ENCODE measurements around the gene ACAA1. TPM values are rescaled to one million over a fixed set of nuclear protein-coding genes. Genes with fewer than 3 reads are reported as not detected.

The ACAA1 gene
- total and polyA plus RNA-seq, 5 donors = 80.8 to 98.8 (median 93.7) TPM

DNA sequence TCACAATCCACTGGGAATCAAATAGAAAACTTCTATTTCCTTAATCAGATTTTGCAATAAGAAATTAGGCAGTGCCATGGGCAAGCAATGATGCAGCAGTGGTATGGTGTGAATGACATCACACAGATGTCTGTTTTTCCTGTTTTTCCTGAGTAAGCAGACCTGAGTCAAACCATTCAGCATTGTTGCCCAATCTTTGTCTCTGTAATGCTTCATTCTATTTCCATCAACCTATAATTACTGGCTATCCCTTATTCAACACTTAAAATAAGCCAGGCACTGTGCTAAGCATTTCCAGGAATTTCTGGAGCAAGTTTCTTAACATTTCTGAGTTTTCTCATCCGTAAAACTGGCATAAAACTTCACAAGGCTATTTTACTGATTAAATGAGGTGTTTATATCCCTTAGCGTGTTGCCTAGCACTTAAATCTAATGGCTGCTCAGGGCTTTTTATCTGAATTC lies 17.1 kb upstream of the ACAA1 start:
- Histone ChIP-seq H3K4me3 (ENCODE audit: low read length) (no peak overlapping the region), H3K27ac (ENCODE audit: low read length) (no peak overlapping the region), H3K27me3 (ENCODE audit: control insufficient read depth, insufficient read depth) (no peaks in the 10 kb centered on the region), H3K9me3 (ENCODE audit: control insufficient read depth, low read length) (no peaks in the 10 kb centered on the region), H3K4me1 (ENCODE audit: control insufficient read depth, insufficient read depth, low read length) (no peaks in the 10 kb centered on the region)
- WGBS = 83% methylated on average over 2 of the region's 2 CpGs
- intact Hi-C loops (cut with DNase I) = no loop called here
- ATAC-seq (peak in 1 of 2 donors; percentile 37), DNase-seq (no peak)

DNA sequence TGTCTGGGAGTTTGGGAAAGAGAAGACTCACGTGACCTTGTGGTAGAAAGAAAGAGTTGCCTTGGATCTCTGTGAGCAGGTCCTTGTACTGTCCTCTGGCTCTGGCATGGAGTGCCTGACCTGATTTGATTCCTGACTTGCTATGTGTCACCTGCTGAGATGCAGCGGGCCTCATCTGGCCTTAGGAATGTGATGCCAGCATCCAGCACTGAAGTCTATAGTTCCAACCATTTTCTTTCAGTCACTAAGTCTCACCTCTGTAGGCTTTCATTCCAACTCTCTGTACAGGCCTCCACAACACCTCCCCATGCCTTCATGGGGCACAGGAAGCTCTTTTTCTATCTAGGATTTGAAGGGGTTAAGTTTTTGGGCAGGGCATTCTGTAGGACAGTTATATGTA lies 16.3 kb upstream of the ACAA1 start:
- H3K27me3 ChIP-seq (ENCODE audit: control insufficient read depth, insufficient read depth) = no peaks in the 10 kb centered on the region
- no peaks in the 10 kb centered on the region for H3K4me1 ChIP-seq (ENCODE audit: control insufficient read depth, insufficient read depth, low read length)
- ATAC-seq (no peak), DNase-seq (no peak)
- no peaks in the 10 kb centered on the region for H3K9me3 ChIP-seq (ENCODE audit: control insufficient read depth, low read length)
- no peak overlapping the region for H3K27ac ChIP-seq (ENCODE audit: low read length)
- WGBS = 96% methylated on average over 2 of the region's 2 CpGs
- H3K4me3 ChIP-seq (ENCODE audit: low read length) = no peak overlapping the region
- intact Hi-C loops (cut with DNase I) = no loop called here

DNA sequence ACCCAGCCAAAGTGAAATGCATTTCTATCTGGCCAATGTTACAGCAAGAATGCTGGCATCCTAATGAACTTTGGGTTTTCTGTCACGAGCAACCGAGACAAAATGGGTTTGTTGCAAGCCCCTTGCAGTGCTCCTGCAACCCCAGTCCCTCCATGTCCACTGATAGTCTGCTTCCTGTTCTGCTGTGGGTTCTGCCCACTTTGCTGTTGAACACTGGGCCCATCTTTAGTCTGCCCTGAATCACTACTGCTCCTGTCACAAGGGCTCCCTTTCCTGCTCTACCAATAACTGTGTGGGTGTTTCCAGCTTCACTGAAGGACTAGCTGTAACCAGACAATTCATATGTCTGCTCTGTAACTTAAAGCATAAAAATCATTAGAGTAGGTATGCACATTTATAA lies 15.7 kb upstream of the ACAA1 start:
- no peaks in the 10 kb centered on the region for H3K4me1 ChIP-seq (ENCODE audit: control insufficient read depth, insufficient read depth, low read length)
- no peaks in the 10 kb centered on the region for H3K27me3 ChIP-seq (ENCODE audit: control insufficient read depth, insufficient read depth)
- H3K4me3 ChIP-seq (ENCODE audit: low read length) = no peak overlapping the region
- no peak overlapping the region for H3K27ac ChIP-seq (ENCODE audit: low read length)
- intact Hi-C loops (cut with DNase I) = no loop called here
- no peak for DNase-seq
- no peaks in the 10 kb centered on the region for H3K9me3 ChIP-seq (ENCODE audit: control insufficient read depth, low read length)
- no peak for ATAC-seq
- 93% methylated on average over 2 of the region's 2 CpGs for WGBS

DNA sequence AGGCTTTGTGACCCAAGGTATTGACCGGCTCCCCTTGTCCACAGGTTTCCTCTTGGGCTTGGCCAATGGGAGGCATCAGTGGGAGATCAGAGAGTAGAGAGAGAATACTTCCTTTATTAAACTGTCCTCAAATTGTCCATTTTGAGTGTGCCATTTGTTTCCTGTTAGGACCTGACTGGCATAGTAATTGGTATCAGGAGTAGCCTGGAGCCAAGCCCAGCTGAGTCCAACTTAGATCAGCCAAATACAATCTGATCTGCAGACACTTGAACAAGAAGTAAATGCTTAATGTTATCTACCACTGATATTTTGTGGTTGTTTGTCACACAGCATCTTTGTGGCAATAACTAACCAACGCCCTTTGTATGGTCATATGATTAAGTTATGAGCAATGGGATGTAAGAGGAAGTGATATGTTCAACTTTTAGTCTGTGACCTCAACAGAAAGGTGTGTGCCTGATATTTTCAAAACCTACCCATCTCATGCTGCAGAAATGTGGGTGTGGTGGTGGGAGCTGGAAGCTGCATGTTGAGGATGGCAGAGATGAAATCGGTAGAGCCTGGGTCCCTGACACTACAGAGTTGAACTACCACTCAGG lies 14.8 kb upstream of the ACAA1 start:
- Histone ChIP-seq H3K4me3 (ENCODE audit: low read length) (no peak overlapping the region), H3K9me3 (ENCODE audit: control insufficient read depth, low read length) (no peaks in the 10 kb centered on the region), H3K27me3 (ENCODE audit: control insufficient read depth, insufficient read depth) (no peaks in the 10 kb centered on the region), H3K4me1 (ENCODE audit: control insufficient read depth, insufficient read depth, low read length) (no peaks in the 10 kb centered on the region), H3K27ac (ENCODE audit: low read length) (no peak overlapping the region)
- 90% methylated on average over 3 of the region's 3 CpGs for WGBS
- DNase-seq = no peak
- no peak for ATAC-seq
- intact Hi-C loops (cut with DNase I) = no loop called here

DNA sequence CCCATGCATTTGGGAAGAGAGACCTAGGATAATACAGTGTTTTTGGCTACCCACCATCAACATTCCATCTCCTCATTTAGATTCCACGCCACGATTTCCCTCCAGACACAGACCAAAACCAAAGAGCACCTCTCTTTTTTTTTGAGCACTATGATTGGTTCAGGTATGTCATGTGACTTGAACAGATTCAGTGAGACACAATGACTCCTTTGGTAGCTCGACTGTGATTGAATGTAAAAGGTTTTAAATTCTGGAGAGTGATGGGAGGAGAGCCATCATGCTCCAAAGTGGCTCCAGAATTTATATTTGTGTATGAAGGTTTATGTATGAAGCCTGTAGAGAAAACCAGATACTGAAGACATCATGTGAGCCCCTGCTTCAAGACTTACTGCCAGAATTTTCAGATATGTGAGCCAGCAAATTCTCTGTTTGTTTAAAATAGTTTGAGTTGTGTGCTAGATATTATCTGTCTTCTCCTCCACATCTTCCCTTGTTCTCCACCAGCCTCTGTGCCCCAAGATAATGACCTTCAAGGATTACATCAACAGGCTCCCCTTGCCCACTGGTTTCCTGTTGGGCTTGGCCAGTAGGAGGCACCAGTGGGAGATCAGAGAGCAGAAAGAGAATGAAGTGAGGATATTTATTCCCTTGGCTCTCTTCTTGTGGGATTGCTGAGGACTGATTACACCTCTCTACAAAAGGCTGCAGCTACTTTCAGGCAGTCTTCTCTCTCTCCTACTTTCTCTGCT lies 14.0 kb upstream of the ACAA1 start:
- Histone ChIP-seq H3K4me1 (ENCODE audit: control insufficient read depth, insufficient read depth, low read length) (no peaks in the 10 kb centered on the region), H3K9me3 (ENCODE audit: control insufficient read depth, low read length) (no peaks in the 10 kb centered on the region), H3K4me3 (ENCODE audit: low read length) (no peak overlapping the region), H3K27ac (ENCODE audit: low read length) (no peak overlapping the region), H3K27me3 (ENCODE audit: control insufficient read depth, insufficient read depth) (no peaks in the 10 kb centered on the region)
- DNase-seq (no peak), ATAC-seq (no peak)
- intact Hi-C loops (cut with DNase I) = no loop called here
- 79% methylated on average over 3 of the region's 3 CpGs for WGBS

DNA sequence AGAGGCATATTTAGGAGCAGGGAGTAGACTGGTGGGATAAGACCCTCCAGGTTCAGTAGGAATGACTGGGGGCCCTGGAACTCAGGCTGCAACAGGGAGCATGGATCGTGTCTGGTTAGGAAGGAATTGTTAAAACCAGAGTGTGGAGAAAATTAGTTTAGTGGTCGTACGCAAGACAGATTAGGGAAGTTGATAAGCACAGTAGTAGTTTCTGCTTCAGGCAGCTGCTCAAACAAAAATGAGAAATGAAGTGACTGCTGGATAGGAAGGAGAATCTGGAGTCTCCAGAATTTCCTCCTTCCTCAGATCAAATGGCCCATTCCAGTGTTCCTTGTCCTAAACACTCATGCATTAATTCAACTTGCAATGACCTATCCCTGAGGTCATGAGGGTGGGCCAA lies 12.8 kb upstream of the ACAA1 start:
- intact Hi-C loops (cut with DNase I) = no loop called here
- Histone ChIP-seq H3K27me3 (ENCODE audit: control insufficient read depth, insufficient read depth) (no peaks in the 10 kb centered on the region), H3K27ac (ENCODE audit: low read length) (no peak overlapping the region), H3K9me3 (ENCODE audit: control insufficient read depth, low read length) (no peaks in the 10 kb centered on the region), H3K4me1 (ENCODE audit: control insufficient read depth, insufficient read depth, low read length) (no peaks in the 10 kb centered on the region), H3K4me3 (ENCODE audit: low read length) (no peak overlapping the region)
- 51% methylated on average over 3 of the region's 3 CpGs for WGBS
- DNase-seq (no peak), ATAC-seq (peak in 1 of 2 donors; percentile 31)

DNA sequence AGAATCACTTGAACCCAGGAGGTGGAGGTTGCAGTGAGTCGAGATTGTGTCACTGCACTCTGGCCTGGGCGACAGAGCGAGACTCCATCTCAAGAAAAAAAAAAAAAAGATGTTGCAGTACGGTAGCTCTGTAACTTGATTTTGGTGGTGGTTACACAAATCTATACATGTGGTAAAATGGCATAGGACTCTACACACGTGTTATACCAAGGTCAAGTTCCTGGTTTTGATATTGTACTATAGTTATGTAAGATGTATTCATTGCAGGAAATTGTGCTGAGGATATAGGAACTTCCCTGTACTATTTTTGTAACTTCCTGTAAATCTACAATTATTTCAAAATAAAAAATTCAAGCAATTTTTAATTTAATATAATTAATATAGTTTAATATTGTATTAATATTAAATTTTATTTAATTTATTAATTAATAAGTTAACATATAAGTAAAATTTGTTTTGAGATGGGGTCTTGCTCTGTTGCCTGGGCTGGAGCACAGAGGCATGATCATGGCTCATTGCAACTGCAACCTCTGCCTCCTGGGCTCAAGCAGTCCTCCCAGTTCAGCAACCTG lies 11.5 kb upstream of the ACAA1 start:
- ATAC-seq = no peak
- Histone ChIP-seq H3K27ac (ENCODE audit: low read length) (no peak overlapping the region), H3K27me3 (ENCODE audit: control insufficient read depth, insufficient read depth) (no peaks in the 10 kb centered on the region), H3K4me1 (ENCODE audit: control insufficient read depth, insufficient read depth, low read length) (no peaks in the 10 kb centered on the region), H3K9me3 (ENCODE audit: control insufficient read depth, low read length) (no peaks in the 10 kb centered on the region), H3K4me3 (ENCODE audit: low read length) (no peak overlapping the region)
- intact Hi-C loops (cut with DNase I) = no loop called here
- WGBS = 77% methylated on average over 5 of the region's 5 CpGs
- no peak for DNase-seq

DNA sequence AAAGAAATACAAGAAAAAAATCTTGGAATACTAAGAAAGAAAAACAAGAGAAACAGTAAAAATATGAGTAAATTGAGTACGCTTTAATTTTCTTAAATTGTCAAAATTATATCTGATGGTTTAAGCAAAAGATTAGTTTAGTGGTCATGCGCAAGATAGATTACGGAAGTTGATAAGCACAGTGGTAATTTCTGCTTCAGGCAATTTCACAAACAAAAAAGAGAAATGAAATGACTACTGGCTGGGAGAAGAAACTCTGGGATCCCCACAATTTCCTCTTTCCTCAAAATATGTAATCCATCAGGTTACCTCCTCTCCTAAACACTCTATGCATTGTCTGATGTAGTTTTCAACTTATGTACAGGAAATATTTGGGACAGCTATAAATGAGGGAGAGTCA lies 10.5 kb upstream of the ACAA1 start:
- Histone ChIP-seq H3K27me3 (ENCODE audit: control insufficient read depth, insufficient read depth) (no peaks in the 10 kb centered on the region), H3K9me3 (ENCODE audit: control insufficient read depth, low read length) (no peaks in the 10 kb centered on the region), H3K4me3 (ENCODE audit: low read length) (no peak overlapping the region), H3K4me1 (ENCODE audit: control insufficient read depth, insufficient read depth, low read length) (no peaks in the 10 kb centered on the region), H3K27ac (ENCODE audit: low read length) (no peak overlapping the region)
- ATAC-seq = no peak
- WGBS = 90% methylated on average over 3 of the region's 3 CpGs
- intact Hi-C loops (cut with DNase I) = no loop called here
- no peak for DNase-seq

DNA sequence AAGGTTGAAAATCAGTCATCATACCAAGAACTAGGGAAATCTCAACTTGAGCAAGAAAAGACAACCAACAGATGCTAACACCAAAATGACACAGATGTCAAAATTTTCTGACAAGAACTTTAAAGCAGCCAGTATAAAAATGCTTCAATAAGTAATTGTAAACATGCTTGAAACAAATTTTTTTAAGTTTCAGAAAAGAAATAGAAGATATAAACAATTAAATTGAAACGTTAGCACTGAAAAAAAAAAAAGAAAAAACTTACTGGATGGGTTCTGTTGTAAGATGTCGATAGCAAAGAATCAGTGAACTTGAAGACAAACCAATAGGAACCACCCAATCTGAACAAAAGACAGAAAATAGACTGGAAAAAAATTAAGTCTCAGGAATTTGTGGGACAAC lies 9.6 kb upstream of the ACAA1 start:
- H3K27me3 ChIP-seq (ENCODE audit: control insufficient read depth, insufficient read depth) = no peaks in the 10 kb centered on the region
- no peak overlapping the region for H3K4me3 ChIP-seq (ENCODE audit: low read length)
- no peak for ATAC-seq
- H3K27ac ChIP-seq (ENCODE audit: low read length) = no peak overlapping the region
- no peak for DNase-seq
- H3K9me3 ChIP-seq (ENCODE audit: control insufficient read depth, low read length) = no peaks in the 10 kb centered on the region
- no peaks in the 10 kb centered on the region for H3K4me1 ChIP-seq (ENCODE audit: control insufficient read depth, insufficient read depth, low read length)
- intact Hi-C loops (cut with DNase I) = no loop called here
- 88% methylated on average over 2 of the region's 2 CpGs for WGBS

DNA sequence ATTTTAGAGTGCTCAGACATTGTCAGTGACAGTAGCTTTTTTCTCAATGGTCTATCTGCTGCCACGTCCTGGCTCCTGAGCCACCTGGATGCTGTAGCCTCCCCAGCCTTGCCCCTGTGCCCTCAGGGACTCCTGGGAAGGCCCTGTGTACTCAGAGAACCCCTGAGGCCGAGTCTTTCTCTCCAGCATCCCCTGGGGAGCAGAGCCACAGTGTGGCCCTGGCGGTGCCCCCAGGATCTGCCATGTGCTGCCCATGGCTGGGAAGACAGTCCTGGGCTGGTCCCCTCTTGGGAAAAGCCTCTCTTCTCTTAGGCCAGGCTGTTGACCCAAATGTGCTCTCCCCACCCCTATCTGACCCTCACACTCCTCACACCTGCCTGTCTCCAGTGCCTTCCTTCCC lies 6.6 kb upstream of the ACAA1 start:
- Histone ChIP-seq H3K27ac (ENCODE audit: low read length) (no peak overlapping the region), H3K27me3 (ENCODE audit: control insufficient read depth, insufficient read depth) (no peaks in the 10 kb centered on the region), H3K4me3 (ENCODE audit: low read length) (no peak overlapping the region), H3K4me1 (ENCODE audit: control insufficient read depth, insufficient read depth, low read length) (peaks cover 4% of the 10 kb centered on the region), H3K9me3 (ENCODE audit: control insufficient read depth, low read length) (no peaks in the 10 kb centered on the region)
- WGBS = 71% methylated on average over 3 of the region's 3 CpGs
- ATAC-seq (no peak), DNase-seq (peak in 1 of 3 donors; percentile 29)
- intact Hi-C loops (cut with DNase I) = no loop called here

DNA sequence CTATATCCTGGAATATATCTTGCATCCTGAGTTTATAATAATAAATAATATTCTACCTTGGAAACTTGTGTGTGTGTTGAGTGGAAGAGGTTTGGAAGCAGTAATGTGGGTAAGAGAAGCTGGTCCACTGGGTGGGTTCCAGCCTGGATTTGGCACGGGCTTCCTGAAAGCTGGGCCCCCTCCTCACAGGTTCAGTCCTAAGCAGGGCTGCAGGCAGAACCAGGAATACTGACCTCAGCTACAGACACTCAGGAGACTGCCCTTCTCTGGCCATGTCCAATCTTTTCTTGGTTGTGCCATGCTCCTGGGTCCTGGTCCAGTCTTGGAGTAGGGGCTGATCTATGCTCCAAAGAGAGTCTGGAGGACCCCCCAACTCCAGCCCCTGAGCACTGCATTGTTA lies 6.0 kb upstream of the ACAA1 start:
- peaks cover 5% of the 10 kb centered on the region for H3K4me1 ChIP-seq (ENCODE audit: control insufficient read depth, insufficient read depth, low read length)
- H3K27ac ChIP-seq (ENCODE audit: low read length) = no peak overlapping the region
- H3K27me3 ChIP-seq (ENCODE audit: control insufficient read depth, insufficient read depth) = no peaks in the 10 kb centered on the region
- H3K9me3 ChIP-seq (ENCODE audit: control insufficient read depth, low read length) = no peaks in the 10 kb centered on the region
- DNase-seq (no peak), ATAC-seq (no peak)
- WGBS = 80% methylated on average over 1 of the region's 1 CpG
- no peak overlapping the region for H3K4me3 ChIP-seq (ENCODE audit: low read length)
- intact Hi-C loops (cut with DNase I) = no loop called here
